GM06990 (cell line): ENCODE data around the gene CDT1.

ENCODE experiments used
- DNase-seq: peaks from one replicate; pipeline ENCODE4 v3.0.0-alpha.2; 2011; ENCODE audit not compliant: insufficient read length; ENCODE audit errors: extremely low read depth
- H3K27me3 ChIP-seq: replicated peaks from 2 replicates; pipeline ENCODE4 v1.6.0; 2011; ENCODE audit warnings: low read length; ENCODE audit not compliant: control insufficient read depth, insufficient read depth
- H3K36me3 ChIP-seq: 2 replicates; pipeline ENCODE4 v1.5.1; 2011; ENCODE audit warnings: low read length; ENCODE audit not compliant: control insufficient read depth, insufficient read depth
- H3K4me3 ChIP-seq: replicated peaks from 2 replicates; pipeline ENCODE4 v1.5.1; 2011; ENCODE audit warnings: low read depth, mild to moderate bottlenecking, control low read depth, low read length
- TF ChIP-seq, protein P1 (sequence below): IDR thresholded peaks from 2 replicates; pipeline ENCODE4 v1.5.1; 2011; ENCODE audit warnings: low read length, control low read depth, mild to moderate bottlenecking, inconsistent platforms; ENCODE audit not compliant: insufficient read depth, poor library complexity, severe bottlenecking

Gene CDT1

DNA sequence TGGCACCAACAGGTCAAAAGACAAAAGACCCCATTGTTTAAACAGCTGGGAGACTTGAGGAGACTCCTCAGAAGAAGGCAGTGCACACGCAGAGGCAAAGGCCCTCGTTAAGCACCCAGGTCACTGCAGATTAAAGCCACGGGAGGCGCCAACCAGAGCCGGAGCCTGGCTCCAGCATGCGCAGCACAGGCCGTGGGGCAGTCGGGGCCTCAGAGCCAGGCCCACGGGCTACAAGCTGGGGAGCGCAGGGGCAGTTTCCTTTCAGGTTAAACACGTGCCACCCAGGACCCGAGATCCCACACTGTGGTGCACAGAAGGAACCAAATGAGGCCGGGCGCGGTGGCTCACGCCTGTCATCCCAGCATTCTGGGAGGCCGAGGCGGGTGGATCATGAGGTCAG lies 27.8 kb upstream of the CDT1 start:
- DNase-seq = no peak
- Histone ChIP-seq H3K27me3 (no peaks in the 10 kb centered on the region), H3K36me3 (peaks cover 4% of the 10 kb centered on the region), H3K4me3 (no peak overlapping the region)
- TF ChIP-seq, protein P1, sequence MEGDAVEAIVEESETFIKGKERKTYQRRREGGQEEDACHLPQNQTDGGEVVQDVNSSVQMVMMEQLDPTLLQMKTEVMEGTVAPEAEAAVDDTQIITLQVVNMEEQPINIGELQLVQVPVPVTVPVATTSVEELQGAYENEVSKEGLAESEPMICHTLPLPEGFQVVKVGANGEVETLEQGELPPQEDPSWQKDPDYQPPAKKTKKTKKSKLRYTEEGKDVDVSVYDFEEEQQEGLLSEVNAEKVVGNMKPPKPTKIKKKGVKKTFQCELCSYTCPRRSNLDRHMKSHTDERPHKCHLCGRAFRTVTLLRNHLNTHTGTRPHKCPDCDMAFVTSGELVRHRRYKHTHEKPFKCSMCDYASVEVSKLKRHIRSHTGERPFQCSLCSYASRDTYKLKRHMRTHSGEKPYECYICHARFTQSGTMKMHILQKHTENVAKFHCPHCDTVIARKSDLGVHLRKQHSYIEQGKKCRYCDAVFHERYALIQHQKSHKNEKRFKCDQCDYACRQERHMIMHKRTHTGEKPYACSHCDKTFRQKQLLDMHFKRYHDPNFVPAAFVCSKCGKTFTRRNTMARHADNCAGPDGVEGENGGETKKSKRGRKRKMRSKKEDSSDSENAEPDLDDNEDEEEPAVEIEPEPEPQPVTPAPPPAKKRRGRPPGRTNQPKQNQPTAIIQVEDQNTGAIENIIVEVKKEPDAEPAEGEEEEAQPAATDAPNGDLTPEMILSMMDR = no peak

DNA sequence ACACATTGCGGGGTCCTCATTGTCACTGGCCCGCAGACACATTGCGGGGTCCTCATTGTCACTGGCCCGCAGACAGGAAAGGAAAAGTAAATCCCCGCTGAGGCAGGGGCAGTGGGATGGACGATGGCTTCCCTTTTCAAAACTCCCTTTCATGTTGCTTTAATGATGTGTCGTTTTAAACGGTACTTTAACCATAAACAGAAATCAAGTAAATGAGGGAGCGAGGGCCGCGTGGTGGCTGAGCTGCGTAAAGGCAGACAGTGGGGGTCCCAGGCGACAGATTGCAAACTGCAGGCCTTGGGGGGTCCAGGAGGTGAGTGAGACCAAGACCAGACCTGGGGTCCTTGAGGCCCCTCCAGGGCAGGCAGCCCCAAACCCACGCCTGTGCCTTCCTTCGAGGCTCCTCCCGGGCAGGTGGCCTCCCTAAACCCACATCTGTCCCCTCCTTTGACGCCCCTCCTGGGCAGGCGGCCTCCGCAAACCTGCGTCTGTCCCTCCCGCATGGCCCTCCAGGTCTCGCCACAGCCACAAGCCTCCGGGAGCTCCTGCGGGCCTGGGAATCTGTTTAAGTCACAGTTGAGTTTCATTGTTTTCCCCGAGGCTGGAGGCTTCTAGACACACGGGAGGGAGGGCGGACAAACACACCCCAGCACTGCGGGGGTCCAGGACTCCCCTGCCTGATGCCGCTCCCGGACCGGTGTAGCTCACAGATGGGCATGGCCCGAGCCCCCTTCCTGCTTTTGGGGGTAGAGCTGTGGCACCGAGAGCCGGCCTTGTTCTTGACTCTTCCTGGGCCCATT lies 25.9 kb upstream of the CDT1 start:
- H3K4me3 ChIP-seq = no peak overlapping the region
- DNase-seq = no peak
- H3K36me3 ChIP-seq = peaks cover 4% of the 10 kb centered on the region
- no peaks in the 10 kb centered on the region for H3K27me3 ChIP-seq
- TF ChIP-seq, protein P1 = no peak

DNA sequence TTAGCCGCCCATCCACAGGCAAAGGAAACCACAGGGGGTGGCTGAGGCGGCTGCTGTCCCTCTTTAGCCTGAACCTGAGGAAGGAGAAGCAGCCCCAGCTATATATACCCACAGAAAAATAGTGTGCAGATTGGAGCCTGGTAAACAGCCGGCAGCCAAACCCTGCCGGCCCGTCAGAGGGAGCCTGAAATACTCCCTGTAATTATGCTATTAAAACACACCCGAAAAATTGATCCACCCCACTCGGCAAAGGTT lies 25.4 kb upstream of the CDT1 start:
- Histone ChIP-seq H3K4me3 (no peak overlapping the region), H3K36me3 (peaks cover 4% of the 10 kb centered on the region), H3K27me3 (no peaks in the 10 kb centered on the region)
- no peak for DNase-seq
- TF ChIP-seq, protein P1 = no peak

DNA sequence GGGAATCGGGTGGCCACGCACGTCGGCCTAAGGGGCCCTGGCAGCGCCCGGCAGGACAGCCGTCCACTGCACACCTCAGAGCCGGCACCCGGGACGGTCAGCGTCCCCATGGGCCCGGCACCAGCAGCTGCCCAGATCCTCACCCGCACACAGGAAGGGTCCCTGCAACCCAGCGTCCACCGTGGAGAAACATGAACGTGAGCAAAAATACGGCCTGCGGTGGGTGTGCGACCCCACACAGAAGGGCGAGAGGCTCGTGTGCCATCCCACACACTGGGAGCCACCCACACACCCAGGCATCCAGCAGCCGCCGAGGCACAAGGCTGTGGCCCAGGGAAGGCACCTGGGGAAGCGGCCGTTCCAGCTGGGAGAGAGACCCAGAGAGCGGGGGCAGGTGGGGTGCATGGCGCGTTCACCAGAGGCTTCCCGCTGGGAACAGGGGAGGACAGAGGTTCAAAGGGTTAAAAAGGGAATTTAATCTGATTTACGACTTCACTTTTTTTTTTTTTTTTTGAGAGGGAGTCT lies 25.0 kb upstream of the CDT1 start:
- DNase-seq = no peak
- peaks cover 4% of the 10 kb centered on the region for H3K36me3 ChIP-seq
- TF ChIP-seq, protein P1 = no peak

DNA sequence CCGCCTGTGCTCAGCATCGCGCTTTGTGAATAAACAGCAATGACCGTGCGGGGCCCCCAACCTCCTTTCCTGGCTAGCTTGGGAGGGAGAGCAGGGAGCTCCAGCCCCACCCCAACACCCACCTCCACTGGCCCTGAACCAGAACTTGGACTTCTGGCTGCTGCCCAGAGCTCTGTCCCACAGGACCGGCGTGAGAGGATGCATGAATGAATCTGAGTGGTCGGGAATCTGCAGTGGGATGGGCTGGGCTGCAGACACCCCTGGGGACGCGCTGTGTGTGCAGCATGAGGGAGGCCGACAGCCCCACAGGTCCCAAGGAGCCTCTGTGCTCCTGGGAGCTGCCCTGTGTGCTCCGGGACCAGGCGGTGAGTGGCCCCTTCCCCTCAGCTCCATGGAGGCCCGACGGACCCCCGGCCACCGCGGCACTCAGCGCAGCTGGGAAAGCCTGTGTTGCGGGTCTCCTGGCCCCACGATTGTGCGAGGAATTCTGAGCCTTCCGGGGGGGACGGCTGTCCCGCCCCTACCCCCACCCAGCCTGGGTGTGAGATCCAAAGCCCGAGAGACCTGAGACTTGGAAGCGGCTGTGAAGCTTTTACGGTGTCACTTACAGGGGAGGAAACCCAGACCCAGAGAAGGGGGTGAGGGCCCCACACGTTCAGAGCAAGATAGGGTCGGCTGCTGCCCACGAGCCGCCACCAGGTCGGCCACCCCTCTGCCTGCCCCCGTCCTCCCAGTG lies 24.0 kb upstream of the CDT1 start:
- TF ChIP-seq, protein P1 = no peak
- Histone ChIP-seq H3K4me3 (no peak overlapping the region), H3K27me3 (no peaks in the 10 kb centered on the region), H3K36me3 (peaks cover 4% of the 10 kb centered on the region)
- DNase-seq = no peak

More for the DNA sequence above, 25.0 kb upstream of the CDT1 start:
- H3K4me3 ChIP-seq = no peak overlapping the region
- H3K27me3 ChIP-seq = no peaks in the 10 kb centered on the region
